ENCODE data around the gene CDC42SE2.

DNA sequence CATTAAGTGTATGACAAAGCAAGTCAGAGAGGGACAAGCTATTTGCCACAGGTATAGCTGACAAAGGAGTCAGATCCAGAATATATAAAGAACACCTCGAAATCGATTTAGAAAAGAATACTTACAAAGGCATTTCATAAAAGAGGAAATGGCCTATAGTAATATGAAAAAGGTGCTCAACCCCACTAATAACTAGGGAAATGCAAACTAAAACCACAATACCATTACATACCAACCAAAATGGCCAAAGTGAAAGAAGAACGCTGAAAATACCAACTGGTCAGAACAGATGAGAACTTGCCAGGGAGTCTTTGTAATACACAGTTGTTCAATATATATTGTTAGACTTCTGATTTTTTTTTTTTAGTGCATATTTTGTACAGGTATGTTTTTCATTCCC is 152.9 kb downstream of the CDC42SE2 start:
- TF ChIP-seq, protein P1, sequence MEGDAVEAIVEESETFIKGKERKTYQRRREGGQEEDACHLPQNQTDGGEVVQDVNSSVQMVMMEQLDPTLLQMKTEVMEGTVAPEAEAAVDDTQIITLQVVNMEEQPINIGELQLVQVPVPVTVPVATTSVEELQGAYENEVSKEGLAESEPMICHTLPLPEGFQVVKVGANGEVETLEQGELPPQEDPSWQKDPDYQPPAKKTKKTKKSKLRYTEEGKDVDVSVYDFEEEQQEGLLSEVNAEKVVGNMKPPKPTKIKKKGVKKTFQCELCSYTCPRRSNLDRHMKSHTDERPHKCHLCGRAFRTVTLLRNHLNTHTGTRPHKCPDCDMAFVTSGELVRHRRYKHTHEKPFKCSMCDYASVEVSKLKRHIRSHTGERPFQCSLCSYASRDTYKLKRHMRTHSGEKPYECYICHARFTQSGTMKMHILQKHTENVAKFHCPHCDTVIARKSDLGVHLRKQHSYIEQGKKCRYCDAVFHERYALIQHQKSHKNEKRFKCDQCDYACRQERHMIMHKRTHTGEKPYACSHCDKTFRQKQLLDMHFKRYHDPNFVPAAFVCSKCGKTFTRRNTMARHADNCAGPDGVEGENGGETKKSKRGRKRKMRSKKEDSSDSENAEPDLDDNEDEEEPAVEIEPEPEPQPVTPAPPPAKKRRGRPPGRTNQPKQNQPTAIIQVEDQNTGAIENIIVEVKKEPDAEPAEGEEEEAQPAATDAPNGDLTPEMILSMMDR (IDR thresholded peaks at IDR 0.05; ENCODE audit: low read depth, low read length) = no peak
- TF ChIP-seq EZH2phosphoT487 (IDR thresholded peaks at IDR 0.05; ENCODE audit: low read depth) = no peak
